Erythroblast (primary cell): ENCODE data around the gene NRXN3.

ENCODE experiments used
- GATA1 ChIP-seq: IDR thresholded peaks from 2 replicates; pipeline ENCODE4 v1.6.1; 2011; ENCODE audit warnings: low read depth, mild to moderate bottlenecking, control low read depth, low read length, moderate library complexity
- POLR2A ChIP-seq: IDR thresholded peaks from 2 replicates; pipeline ENCODE4 v1.6.1; 2011; ENCODE audit warnings: mild to moderate bottlenecking, low read length

DNA sequence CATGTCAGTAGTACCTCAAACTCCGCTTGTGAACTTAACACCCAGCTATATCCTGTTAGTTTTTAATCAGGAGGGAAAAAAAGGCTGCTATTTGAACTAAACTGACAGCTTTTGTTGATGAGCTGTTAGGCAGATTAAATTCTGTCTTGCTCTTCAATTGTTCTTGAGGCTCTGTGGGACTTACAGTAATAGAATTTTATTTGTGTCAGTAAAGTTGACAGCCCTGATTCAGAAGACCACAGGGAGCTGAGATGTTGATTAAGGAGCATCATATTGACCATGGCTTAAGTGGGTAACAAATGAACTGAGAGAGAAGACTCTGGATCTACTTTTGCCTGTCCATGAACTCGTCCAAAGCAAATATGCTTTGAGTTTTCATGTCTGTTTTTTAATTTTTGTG, 1418.2 kb downstream of the NRXN3 start:
- TF ChIP-seq POLR2A (no peak), GATA1 (no peak)
